HG02623 (cell line): ENCODE measurements around the gene NT5DC1.
"Not testable (repeated sequence)": the region's sequence is repeated elsewhere in the genome, so short reads cannot be mapped to it uniquely, and the experiment has no call there.

Experiments used
- ATAC-seq: cut with Tn5 transposase; IDR thresholded peaks from one replicate; pipeline ENCODE4 v1.9.1; 2021; ENCODE audit warnings: moderate library complexity; ENCODE audit not compliant: unreplicated experiment

Gene NT5DC1

DNA sequence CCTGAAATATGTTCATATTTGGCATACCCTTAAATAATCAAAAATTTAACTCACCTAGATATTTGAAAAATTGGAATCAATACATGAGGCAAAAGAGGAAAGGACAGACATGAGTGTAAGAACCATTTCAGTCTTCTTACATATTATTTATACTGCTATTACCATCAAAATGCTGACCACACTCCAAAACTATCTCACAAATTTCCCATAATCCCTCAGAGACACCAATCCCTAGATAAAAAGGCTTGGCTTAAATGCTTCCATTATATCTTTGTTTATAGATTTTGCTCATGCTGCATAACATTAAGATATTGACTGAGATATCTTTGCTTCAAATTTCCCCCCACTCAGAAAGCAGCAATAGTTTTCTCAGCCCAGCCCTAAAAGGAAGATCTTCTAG is 11.7 kb upstream of the NT5DC1 start:
- no peak for ATAC-seq

- peak; percentile 55 for ATAC-seq
Observed at GRCh38 chr6:116090251-116090650, 10.4 kb upstream of the NT5DC1 start.

DNA sequence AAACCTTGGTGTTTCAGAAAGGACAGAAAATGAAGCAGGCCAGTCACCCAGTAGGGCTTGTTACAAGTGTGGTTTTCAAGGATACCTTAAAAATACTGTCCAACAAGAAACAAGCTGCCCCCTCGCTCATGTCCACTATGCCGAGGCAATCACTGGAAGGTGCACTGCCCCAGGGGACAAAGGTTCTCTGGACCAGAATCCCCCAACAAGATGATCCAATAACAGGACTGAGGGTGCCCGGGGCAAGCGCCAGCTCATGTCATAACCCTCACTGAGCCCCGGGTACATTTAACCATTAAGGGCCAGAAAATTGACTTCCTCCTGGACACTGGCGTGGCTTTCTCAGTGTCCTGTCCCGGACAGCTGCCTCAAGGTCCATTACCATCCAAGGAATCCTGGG is 6.6 kb upstream of the NT5DC1 start:
- ATAC-seq = no peak

DNA sequence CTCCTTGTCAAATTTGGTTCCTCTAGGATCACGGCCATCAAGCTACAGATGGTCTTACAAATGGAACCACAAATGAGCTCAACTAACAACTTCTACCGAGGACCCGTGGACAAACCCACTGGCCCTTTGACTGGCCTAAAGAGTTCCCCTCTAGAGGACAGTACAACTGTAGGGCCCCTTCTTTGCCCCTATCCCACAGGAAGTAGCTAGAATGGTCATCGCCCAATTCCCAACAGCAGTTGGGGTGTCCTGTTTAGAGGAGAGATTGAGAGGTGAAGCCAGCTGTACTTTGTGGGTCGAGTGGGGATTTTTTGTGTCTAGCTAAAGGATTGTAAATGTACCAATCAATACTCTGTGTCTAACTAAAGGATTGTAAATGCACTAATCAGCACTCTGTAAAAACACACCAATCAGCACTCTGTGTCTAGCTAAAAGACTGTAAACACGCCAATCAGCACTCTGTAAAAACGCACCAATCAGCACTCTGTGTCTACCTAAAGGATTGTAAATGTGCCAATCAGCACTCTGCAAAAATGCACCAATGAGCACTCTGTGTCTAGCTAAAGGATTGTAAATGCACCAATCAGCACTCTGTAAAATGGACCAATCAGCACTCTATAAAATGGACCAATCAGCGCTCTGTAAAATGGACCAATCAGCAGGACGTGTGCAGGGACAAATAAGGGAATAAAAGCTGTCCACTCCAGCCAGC is 4.4 kb upstream of the NT5DC1 start:
- not testable (repeated sequence) for ATAC-seq

DNA sequence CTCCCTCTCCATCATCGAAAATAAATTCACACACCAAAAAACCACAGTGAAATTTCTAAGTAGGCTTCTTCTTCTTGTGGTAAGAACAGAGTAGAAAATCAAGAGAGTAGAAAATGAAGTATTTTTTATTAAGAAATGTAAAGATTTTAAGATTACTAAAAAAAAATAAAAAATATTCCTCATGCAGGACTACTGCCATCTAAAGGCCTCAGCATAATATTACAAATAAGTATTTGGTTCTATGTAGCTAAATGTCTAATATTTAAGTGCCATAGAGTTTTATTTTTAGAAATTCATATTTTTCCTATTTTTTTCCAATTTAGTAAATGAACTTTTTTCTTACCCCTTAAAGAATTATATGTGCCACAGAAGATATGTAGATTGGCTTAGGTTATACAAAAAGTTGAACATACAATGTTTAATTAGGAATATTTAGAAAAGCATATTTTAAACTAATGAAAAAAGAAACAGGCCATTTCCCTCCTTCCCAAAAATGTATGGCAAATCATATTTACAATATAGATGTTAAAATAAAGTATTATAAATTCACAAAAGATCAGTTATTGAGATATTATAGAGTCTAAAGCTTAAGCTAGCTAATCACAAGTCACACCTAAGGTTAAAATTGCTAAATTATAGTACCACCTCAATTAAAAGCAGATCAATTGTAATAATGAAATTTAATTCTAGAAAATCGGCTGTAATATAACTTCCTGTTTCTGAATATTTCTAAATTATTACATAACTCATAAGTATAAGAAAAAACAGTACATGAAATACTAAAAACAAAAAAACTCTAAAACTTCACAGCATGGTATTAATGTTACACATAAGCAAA is 3.5 kb upstream of the NT5DC1 start:
- ATAC-seq = no peak

- ATAC-seq = no peak
Observed at GRCh38 chr6:116099036-116099435, 1.6 kb upstream of the NT5DC1 start.

DNA sequence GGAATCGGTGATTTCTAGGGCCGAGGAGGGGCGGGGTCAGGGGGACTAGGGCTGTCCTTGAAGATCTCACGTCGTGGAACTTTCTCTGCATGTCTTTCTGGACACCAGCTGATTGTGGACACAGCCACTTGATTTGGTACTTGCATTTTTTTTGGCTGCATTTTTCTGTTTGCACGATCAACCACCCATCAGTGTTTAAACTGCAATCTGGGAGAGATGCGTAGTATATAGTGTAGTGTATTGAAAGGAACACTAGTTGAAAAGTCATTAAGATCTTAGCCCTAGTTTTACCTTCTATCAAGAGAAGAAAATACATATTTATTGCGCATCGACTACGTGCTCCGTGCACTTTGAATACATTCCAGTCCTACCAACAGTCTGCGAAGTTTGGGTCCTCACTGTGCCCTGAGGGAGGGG is 657 bp downstream of the NT5DC1 start:
- ATAC-seq = no peak

DNA sequence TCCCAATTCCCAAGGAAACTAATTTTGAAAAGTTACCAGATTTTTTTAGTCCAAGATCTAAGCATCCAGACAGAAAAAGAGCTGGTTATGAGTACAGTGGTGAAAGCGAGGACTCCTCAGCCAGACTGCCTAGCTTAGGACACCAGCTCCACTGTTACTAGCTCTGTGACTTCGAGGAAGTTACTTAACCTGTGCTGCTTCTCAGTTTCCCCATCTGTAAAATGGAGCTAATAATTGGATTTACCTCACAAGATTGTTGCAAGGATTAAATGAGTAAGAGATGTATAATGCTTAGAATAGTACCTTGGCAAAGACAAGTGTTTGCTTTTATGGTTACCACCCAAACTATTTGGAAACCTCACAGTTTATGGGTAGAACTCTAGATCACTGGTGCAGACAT is 1.1 kb downstream of the NT5DC1 start:
- no peak for ATAC-seq

- ATAC-seq = no peak
Observed at GRCh38 chr6:116102873-116103272, 2.2 kb downstream of the NT5DC1 start.

- no peak for ATAC-seq
Observed at GRCh38 chr6:116104636-116105035, 4.0 kb downstream of the NT5DC1 start.

GRCh38 chr6:116105247-116105646 is 4.6 kb downstream of the NT5DC1 start:
- no peak for ATAC-seq

GRCh38 chr6:116106146-116106545 is 5.5 kb downstream of the NT5DC1 start:
- no peak for ATAC-seq

DNA sequence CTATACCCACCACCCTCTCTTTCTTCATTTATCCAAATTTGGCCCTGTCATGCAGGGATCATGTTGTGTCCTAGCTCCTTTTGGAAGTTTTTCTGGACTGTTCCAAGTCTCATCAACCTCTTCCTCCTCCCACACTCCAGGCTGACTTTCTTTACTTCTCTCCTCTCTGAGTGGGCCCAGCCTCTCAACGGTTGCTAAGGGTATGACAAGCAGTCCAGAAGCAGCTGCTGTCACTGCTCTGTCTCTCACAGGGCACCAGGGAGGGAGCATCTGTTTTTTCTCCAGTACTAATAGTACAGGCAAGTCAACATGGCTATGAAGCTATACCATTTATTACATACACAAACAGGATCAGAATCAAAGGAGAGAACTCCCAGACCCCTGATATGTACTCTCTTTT is 8.2 kb downstream of the NT5DC1 start:
- no peak for ATAC-seq

DNA sequence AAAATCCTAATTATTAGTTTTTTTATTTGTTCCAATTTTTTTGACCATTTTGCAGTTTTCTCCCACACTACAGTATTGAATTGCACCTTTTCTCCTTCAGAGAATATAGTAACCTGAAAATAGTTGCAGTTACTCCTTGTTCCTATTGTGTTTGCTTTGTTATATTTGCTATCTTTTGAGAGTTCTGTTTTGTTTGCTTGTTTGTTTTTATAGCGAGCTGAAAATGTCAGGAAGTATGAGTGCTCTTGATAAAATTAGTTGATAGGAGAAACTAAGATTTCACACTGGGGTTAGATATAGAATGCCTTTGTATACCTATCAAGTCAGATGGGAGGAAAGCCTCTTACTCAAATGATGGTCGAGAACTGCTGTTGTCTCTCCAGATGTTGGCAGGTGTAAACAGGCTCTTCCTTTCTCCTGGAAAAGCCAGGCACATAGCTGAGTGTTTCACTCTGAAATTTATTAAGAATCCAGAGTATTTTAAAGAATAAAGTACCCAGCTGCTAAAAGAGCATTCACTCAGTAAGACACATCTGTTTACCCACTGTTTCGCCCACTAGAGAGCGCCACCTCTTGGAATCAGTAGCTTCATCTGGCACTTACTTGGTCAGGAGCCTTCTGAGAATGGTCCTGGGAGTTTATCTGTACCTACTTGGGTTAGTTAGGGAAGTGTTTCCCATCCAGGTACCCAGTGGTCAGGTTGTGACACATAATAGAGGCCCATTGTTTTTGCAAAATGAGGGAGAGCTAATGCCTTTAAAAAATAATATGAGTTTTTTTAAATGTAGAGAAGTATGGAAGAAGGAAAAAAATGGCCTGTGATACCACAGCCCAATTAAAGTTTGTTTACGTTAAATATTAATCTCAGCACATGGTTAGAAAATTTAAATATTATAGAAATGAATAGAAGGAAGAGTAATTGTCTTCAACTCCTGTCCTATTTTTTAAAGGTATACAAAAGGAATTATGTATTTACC is 11.2 kb downstream of the NT5DC1 start:
- peak; percentile 76 for ATAC-seq

- ATAC-seq = no peak
Observed at GRCh38 chr6:116113386-116113785, 12.7 kb downstream of the NT5DC1 start.

- ATAC-seq = no peak
Observed at GRCh38 chr6:116115781-116116180, 15.1 kb downstream of the NT5DC1 start.

DNA sequence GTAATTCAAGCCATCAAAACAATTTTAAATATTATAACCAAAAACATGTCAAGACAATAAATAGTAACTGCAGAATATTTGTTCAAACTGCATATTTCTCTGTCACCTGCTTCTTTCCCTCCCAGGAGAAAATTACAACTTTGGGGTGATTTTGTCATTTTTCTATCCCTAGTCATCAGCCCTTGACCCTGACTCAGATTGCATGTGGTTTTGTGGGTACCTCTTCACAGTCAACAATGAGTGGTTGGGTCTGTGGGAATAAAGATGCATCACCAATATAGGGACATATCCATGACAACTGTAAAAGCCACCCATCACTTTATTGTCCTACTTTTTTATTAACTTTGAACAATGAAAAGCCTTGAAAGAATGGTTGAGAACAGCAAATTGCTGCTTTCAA is 18.0 kb downstream of the NT5DC1 start:
- no peak for ATAC-seq

DNA sequence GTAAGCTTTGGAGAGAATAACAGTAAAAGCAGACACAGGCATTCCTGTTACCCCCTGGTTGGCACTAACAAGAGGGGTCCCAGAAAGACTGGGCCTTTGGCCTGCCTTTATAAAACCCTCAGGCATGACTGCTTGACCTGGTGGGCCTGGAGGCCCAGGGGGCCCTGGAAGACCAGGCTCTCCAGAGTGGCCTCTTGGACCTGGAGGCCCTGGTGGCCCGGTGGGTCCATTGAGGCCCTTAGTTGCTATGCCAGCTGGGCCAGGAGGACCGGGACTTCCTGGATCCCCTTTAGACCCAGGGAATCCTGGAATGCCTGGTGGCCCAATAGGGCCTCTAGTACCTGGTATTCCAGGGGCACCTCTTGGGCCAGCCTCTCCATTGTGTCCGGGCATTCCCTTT is 19.8 kb downstream of the NT5DC1 start:
- no peak for ATAC-seq

GRCh38 chr6:116126032-116126431 is 25.4 kb downstream of the NT5DC1 start, which contains the start of gene COL10A1:
TSS of gene COL10A1 (minus strand) at chr6:116126132. CDS start at chr6:116125492, 640 bp downstream.
- ATAC-seq = no peak

- ATAC-seq = no peak
Observed at GRCh38 chr6:116127771-116128493, 27.3 kb downstream of the NT5DC1 start.
